Stimulated activated naive B cell treated with anti-CD40 and anti-IgM and Interleukin-4, amounts not matched to agents 10 μg/mL and 1 μg/mL and 100 μg/mL, for 72 hours (primary cell): Measurements from ENCODE around the gene GLO1.

Source experiments
- ATAC-seq, 2 donors: fragments of 150-1000 bp; cut with Tn5 transposase; replicated peaks; 2 replicates each; pipeline ENCODE4 v1.10.0; 2021; ENCODE audit warnings: moderate library complexity in 1 of 2
- DNase-seq: peaks from one replicate; pipeline ENCODE4 v3.0.0; 2021
- H3K27ac Mint-ChIP-seq: one replicate; pipeline ENCODE4 v1.8.0; 2022; ENCODE audit warnings: mild to moderate bottlenecking, mixed read lengths
- H3K27me3 Mint-ChIP-seq, 2 donors: one replicate each; pipeline ENCODE4 v1.8.0; 2022; ENCODE audit warnings: mixed read lengths in 2 of 2
- H3K36me3 Mint-ChIP-seq, 2 donors: one replicate each; pipeline ENCODE4 v1.8.0; 2022; ENCODE audit warnings: mixed read lengths in 2 of 2, mild to moderate bottlenecking in 1 of 2
- H3K4me1 Mint-ChIP-seq, 2 donors: one replicate each; pipeline ENCODE4 v1.8.0; 2022; ENCODE audit warnings: mixed read lengths in 2 of 2, mild to moderate bottlenecking in 1 of 2
- H3K4me3 Mint-ChIP-seq, 2 donors: one replicate each; pipeline ENCODE4 v1.8.0; 2022; ENCODE audit warnings: mild to moderate bottlenecking in 2 of 2, mixed read lengths in 2 of 2, moderate library complexity in 1 of 2
- H3K9me3 Mint-ChIP-seq, 2 donors: one replicate each; pipeline ENCODE4 v1.8.0; 2022; ENCODE audit warnings: mixed read lengths in 2 of 2, mild to moderate bottlenecking in 1 of 2

The GLO1 gene

GRCh38 chr6:38637756-38638155 lies 65.2 kb downstream of the GLO1 start:
- Mint-ChIP-seq H3K4me3 (no peak overlapping the region), H3K9me3 (no peaks in the 10 kb centered on the region), H3K27ac (peak overlapping the region; percentile 60), H3K36me3 (peaks cover 0 to 7% of the 10 kb centered on the region in 2 donors), H3K4me1 (peaks cover 35 to 51% of the 10 kb centered on the region in 2 donors), H3K27me3 (no peaks in the 10 kb centered on the region)
- ATAC-seq (no peak), DNase-seq (no peak)

- peaks cover 26 to 57% of the 10 kb centered on the region in 2 donors for H3K4me1 Mint-ChIP-seq
- H3K36me3 Mint-ChIP-seq, result peaks cover 3 to 4% of the 10 kb centered on the region in 2 donors
- no peak for DNase-seq
- ATAC-seq, result no peak
- H3K27ac Mint-ChIP-seq, result no peak overlapping the region
- no peaks in the 10 kb centered on the region for H3K27me3 Mint-ChIP-seq
- no peak overlapping the region for H3K4me3 Mint-ChIP-seq
- peaks cover 0 to 3% of the 10 kb centered on the region in 2 donors for H3K9me3 Mint-ChIP-seq
Observed at GRCh38 chr6:38636027-38636426, 66.9 kb downstream of the GLO1 start.

GRCh38 chr6:38634518-38634917 lies 68.4 kb downstream of the GLO1 start:
- Mint-ChIP-seq H3K4me1 (peaks cover 22 to 51% of the 10 kb centered on the region in 2 donors), H3K27ac (no peak overlapping the region)

GRCh38 chr6:38632490-38632889 lies 70.5 kb downstream of the GLO1 start:
- Mint-ChIP-seq H3K9me3 (peaks cover 0 to 3% of the 10 kb centered on the region in 2 donors), H3K36me3 (peaks cover 3 to 4% of the 10 kb centered on the region in 2 donors), H3K27ac (no peak overlapping the region), H3K4me3 (no peak overlapping the region), H3K27me3 (no peaks in the 10 kb centered on the region), H3K4me1 (peaks cover 14 to 32% of the 10 kb centered on the region in 2 donors)
- DNase-seq (no peak), ATAC-seq (no peak)

More at GRCh38 chr6:38634518-38634917, 68.4 kb downstream of the GLO1 start:
- no peaks in the 10 kb centered on the region for H3K27me3 Mint-ChIP-seq
- no peak overlapping the region for H3K4me3 Mint-ChIP-seq
- DNase-seq (no peak), ATAC-seq (no peak)
- peaks cover 0 to 3% of the 10 kb centered on the region in 2 donors for H3K9me3 Mint-ChIP-seq
- H3K36me3 Mint-ChIP-seq, result peaks cover 3 to 4% of the 10 kb centered on the region in 2 donors

GRCh38 chr6:38631186-38631783 lies 71.7 kb downstream of the GLO1 start:
- no peak for ATAC-seq
- H3K4me1 Mint-ChIP-seq, result peaks cover 7 to 27% of the 10 kb centered on the region in 2 donors
- H3K36me3 Mint-ChIP-seq, result peaks cover 3 to 4% of the 10 kb centered on the region in 2 donors
- H3K4me3 Mint-ChIP-seq, result no peak overlapping the region
- DNase-seq, result no peak
- H3K27me3 Mint-ChIP-seq, result no peaks in the 10 kb centered on the region
- H3K27ac Mint-ChIP-seq, result no peak overlapping the region
- peaks cover 0 to 3% of the 10 kb centered on the region in 2 donors for H3K9me3 Mint-ChIP-seq
